HUES64 (cell line): ENCODE results near the gene CAPN9.
"Not testable (repeated sequence)": the region's sequence is repeated elsewhere in the genome, so short reads cannot be mapped to it uniquely, and the experiment has no call there.

Source experiments
- H3K27ac ChIP-seq: 2 replicates; pipeline ENCODE4 v1.7.0; 2013; ENCODE audit warnings: low read depth, low read length, inconsistent platforms
- H3K27me3 ChIP-seq: 2 replicates; pipeline ENCODE4 v1.6.1; 2013; ENCODE audit warnings: mild to moderate bottlenecking, low read length; ENCODE audit not compliant: insufficient read depth
- H3K36me3 ChIP-seq: 2 replicates; pipeline ENCODE4 v1.6.1; 2013; ENCODE audit warnings: mild to moderate bottlenecking, low read length; ENCODE audit not compliant: insufficient read depth
- H3K4me1 ChIP-seq: 2 replicates; pipeline ENCODE4 v1.6.1; 2013; ENCODE audit warnings: mild to moderate bottlenecking, low read length, moderate library complexity; ENCODE audit not compliant: insufficient read depth
- H3K4me3 ChIP-seq: 2 replicates; pipeline ENCODE4 v1.5.1; 2013; ENCODE audit warnings: mild to moderate bottlenecking, low read length, moderate library complexity
- H3K9ac ChIP-seq: 2 replicates; pipeline ENCODE4 v1.6.1; 2013; ENCODE audit warnings: mild to moderate bottlenecking, low read depth, low read length
- H3K9me3 ChIP-seq: 2 replicates; pipeline ENCODE4 v1.6.1; 2013; ENCODE audit warnings: low read depth, low read length; ENCODE audit not compliant: insufficient read depth
- WGBS: fragments of 150-250, 120-280 bp; methylation state at CpG from one replicate; pipeline ENCODE4 v1.1.7; 2013; ENCODE audit warnings: missing lambda C conversion rate; 5-methylcytosine and 5-hydroxymethylcytosine counted together

The CAPN9 gene

GRCh38 chr1:230763927-230764591 lies 16.9 kb downstream of the CAPN9 start:
- Histone ChIP-seq H3K36me3 (no peaks in the 10 kb centered on the region), H3K4me3 (no peak overlapping the region), H3K27ac (no peak overlapping the region), H3K9me3 (no peaks in the 10 kb centered on the region), H3K4me1 (peaks cover 2% of the 10 kb centered on the region; the same call in 1 of the 2 replicates), H3K9ac (no peak overlapping the region), H3K27me3 (no peaks in the 10 kb centered on the region)
- 92% methylated on average over 5 of the region's 5 CpGs for WGBS

DNA sequence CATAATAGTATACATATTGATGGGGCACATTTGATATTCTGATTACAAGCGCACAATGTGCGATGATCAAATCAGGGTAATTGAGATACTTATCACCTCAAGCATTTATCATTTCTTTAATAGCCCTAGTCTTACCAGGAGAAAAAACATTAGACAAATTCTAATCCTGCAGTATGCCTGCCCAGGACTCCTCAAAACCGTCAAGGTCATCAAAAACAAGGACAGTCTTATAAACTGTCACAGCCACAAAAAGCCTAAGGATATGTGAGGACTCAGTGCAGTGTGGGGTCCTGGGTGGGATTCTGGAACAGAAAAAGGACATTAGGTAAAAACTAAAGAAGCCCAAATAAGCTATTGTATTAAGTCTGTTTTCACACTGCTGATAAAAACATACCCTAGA lies 19.1 kb downstream of the CAPN9 start:
- H3K4me1 ChIP-seq, result peaks cover 6% of the 10 kb centered on the region; the same call in 1 of the 2 replicates
- H3K36me3 ChIP-seq, result no peaks in the 10 kb centered on the region
- no peaks in the 10 kb centered on the region for H3K27me3 ChIP-seq
- H3K9me3 ChIP-seq, result 0 out of 2 replicates have a peak, but pooled peaks cover 3% of the 10 kb centered on the region
- H3K27ac ChIP-seq, result no peak overlapping the region
- 97% methylated on average over 3 of the region's 3 CpGs for WGBS
- H3K9ac ChIP-seq, result no peak overlapping the region
- no peak overlapping the region for H3K4me3 ChIP-seq

- not testable (repeated sequence) for H3K27ac ChIP-seq, H3K4me3 ChIP-seq, H3K9me3 ChIP-seq, H3K27me3 ChIP-seq, H3K4me1 ChIP-seq, H3K9ac ChIP-seq, H3K36me3 ChIP-seq
- 88% methylated on average over 6 of the region's 8 CpGs for WGBS
These were observed 20.8 kb downstream of the CAPN9 start for GRCh38 chr1:230767859-230768612.

DNA sequence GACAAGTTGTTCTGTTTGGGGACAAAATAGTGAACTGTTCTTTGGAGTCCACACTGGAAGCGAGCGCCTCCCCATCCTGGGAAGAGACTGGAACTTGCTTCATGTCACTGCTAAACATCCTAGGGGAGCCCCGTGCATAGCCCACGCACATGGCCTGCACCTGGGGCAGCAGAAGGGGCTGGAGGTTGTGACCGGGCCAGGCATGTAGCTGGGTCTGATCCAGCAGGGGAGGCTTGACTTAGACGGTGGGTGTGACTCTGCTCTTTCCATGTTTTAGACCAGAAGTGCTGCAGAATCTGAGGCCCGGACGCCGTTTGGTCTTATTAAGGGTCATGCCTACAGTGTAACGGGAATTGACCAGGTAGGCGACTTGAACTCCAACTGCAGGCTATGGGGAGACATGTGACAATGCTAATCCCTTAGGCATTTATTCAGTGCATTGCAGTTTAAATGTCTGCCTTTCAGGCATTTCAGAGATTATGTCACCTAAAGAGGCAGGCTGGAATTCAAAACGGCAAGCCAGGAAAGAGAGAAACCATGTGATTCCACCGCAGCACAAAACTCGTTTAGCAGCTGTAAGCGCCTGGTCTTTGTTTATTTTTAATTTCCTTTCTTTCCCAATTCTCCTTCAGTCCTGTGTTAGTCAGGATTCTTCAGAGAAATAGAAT lies 21.8 kb downstream of the CAPN9 start:
- 0 out of 2 replicates have a peak, but pooled peaks cover 3% of the 10 kb centered on the region for H3K9me3 ChIP-seq
- H3K27ac ChIP-seq, result no peak overlapping the region
- no peak overlapping the region for H3K9ac ChIP-seq
- H3K27me3 ChIP-seq, result no peaks in the 10 kb centered on the region
- WGBS, result 85% methylated on average over 15 of the region's 15 CpGs
- no peak overlapping the region for H3K4me3 ChIP-seq
- peaks cover 6% of the 10 kb centered on the region; the same call in 1 of the 2 replicates for H3K4me1 ChIP-seq
- H3K36me3 ChIP-seq, result no peaks in the 10 kb centered on the region

DNA sequence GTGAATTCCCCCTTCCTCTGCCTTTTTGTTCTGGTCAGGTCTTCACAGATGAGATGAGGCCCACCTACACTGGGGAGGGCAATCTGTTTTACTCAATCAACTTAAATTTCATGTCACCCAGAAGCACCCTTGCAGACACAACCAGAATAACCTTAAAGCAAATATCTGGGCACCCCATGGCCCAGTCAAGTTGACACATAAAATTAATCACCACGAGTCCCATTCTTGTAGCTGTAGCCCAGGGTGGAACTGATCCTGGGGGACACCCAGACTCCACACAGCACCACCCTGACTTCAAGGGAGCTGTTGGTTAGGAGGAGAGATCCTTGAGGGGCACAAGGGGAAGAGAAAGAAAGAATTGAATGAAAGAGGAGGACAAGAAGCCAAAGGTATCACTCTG lies 23.1 kb downstream of the CAPN9 start:
- Histone ChIP-seq H3K27ac (no peak overlapping the region), H3K9ac (no peak overlapping the region), H3K4me3 (no peak overlapping the region), H3K36me3 (no peaks in the 10 kb centered on the region), H3K27me3 (no peaks in the 10 kb centered on the region), H3K9me3 (0 out of 2 replicates have a peak, but pooled peaks cover 3% of the 10 kb centered on the region), H3K4me1 (peaks cover 6% of the 10 kb centered on the region; the same call in 1 of the 2 replicates)
- 90% methylated on average over 1 of the region's 1 CpG for WGBS

DNA sequence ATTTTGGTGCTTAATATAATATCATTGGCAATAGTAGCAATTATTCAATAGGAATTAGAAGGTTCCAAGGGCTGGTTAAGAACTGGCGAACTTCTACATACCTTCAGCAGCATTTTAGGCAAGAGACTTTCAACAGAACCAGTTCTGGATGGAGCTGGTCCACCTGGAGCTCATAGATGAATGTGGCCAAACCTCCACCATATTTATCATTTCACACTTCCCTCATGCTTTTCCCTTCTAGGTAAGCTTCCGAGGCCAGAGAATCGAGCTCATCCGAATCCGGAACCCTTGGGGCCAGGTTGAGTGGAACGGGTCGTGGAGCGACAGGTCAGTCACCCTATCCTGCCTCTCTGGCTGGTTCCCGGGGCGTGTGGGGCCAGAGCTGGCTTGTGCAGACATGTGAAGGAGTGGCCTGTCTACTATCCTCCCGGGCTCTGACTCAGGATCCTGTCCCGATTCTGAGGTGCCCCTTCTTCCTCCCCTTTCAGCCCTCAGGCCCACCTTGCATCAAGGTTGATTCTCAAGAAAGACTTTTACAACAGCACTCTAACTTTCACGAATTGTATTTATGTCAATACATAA lies 24.7 kb downstream of the CAPN9 start:
- Histone ChIP-seq H3K4me1 (peaks cover 6% of the 10 kb centered on the region; the same call in 1 of the 2 replicates), H3K4me3 (no peak overlapping the region), H3K27me3 (0 out of 2 replicates have a peak, but pooled peaks cover 1% of the 10 kb centered on the region), H3K9ac (no peak overlapping the region), H3K36me3 (no peaks in the 10 kb centered on the region), H3K9me3 (0 out of 2 replicates have a peak, but pooled peaks cover 3% of the 10 kb centered on the region), H3K27ac (no peak overlapping the region)
- 94% methylated on average over 13 of the region's 13 CpGs for WGBS

- 83% methylated on average over 14 of the region's 14 CpGs for WGBS
- Histone ChIP-seq H3K4me3 (no peak overlapping the region), H3K27me3 (peaks cover 6% of the 10 kb centered on the region; the same call in 1 of the 2 replicates), H3K27ac (no peak overlapping the region), H3K9ac (no peak overlapping the region), H3K4me1 (peaks cover 6% of the 10 kb centered on the region; the same call in 1 of the 2 replicates), H3K9me3 (0 out of 2 replicates have a peak, but pooled peaks cover 3% of the 10 kb centered on the region), H3K36me3 (no peaks in the 10 kb centered on the region)
These were observed 25.5 kb downstream of the CAPN9 start for GRCh38 chr1:230772457-230773395.

DNA sequence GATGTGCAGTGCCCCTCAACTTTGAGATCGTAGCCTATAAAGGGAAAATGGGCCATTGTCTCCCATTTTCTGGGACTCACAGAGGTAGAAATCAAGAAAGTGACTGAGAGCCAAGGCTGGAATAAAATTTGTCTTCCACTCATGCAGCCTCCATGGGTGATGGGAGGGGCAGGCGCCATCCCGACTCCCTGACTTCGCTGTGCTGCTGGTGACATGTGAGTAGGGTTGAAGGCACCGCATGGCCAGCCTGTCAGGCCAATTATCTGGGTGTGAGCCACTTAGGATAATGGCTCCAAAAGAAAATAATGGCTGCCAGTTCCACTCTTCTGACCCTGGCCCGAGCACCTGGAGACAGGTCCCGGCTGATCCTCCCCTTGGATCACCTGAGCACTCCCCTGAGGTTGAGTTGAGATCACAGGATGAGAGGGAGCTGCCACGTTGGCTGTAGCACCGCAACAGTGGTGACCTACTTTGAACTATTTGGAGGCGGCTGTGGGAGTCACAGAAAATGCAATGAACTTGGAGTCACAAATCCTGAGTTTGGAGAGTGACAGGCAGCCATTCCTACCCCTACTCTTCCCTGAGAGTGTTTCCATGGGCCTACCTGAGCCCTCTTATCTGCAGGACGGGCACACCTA lies 26.3 kb downstream of the CAPN9 start:
- Histone ChIP-seq H3K9me3 (0 out of 2 replicates have a peak, but pooled peaks cover 3% of the 10 kb centered on the region), H3K9ac (no peak overlapping the region), H3K27ac (no peak overlapping the region), H3K36me3 (no peaks in the 10 kb centered on the region), H3K4me1 (peaks cover 6% of the 10 kb centered on the region), H3K27me3 (peaks cover 12% of the 10 kb centered on the region; the same call in 1 of the 2 replicates), H3K4me3 (no peak overlapping the region)
- WGBS, result 93% methylated on average over 11 of the region's 11 CpGs

GRCh38 chr1:230778916-230779590 lies 31.9 kb downstream of the CAPN9 start:
- Histone ChIP-seq H3K9me3 (no peaks in the 10 kb centered on the region), H3K36me3 (no peaks in the 10 kb centered on the region), H3K9ac (no peak overlapping the region), H3K27me3 (peaks cover 49% of the 10 kb centered on the region), H3K4me3 (no peak overlapping the region), H3K27ac (peak overlapping the region; percentile 67; the same call in 1 of the 2 replicates), H3K4me1 (peaks cover 9% of the 10 kb centered on the region)
- 58% methylated on average over 11 of the region's 11 CpGs for WGBS
